Suppressor macrophage treated with lipopolysaccharide for 4 hours (primary cell): ENCODE results near the gene ATXN7.
A peak's percentile ranks its signal among the peaks of the same experiment; 100 is the strongest.

ENCODE experiments used
- DNase-seq: peaks from one replicate; pipeline ENCODE4 v3.0.0-alpha.2; 2020

ATXN7 gene

GRCh38 chr3:63940389-63940757 is 76.7 kb downstream of the ATXN7 start:
- no peak for DNase-seq

GRCh38 chr3:63942528-63942927 is 78.9 kb downstream of the ATXN7 start:
- DNase-seq, result no peak

- DNase-seq, result no peak
These were observed 80.0 kb downstream of the ATXN7 start for GRCh38 chr3:63943678-63944077.

GRCh38 chr3:63945558-63946096 is 82.0 kb downstream of the ATXN7 start:
- DNase-seq, result no peak

GRCh38 chr3:63946753-63947152 is 83.1 kb downstream of the ATXN7 start:
- DNase-seq, result no peak

DNA sequence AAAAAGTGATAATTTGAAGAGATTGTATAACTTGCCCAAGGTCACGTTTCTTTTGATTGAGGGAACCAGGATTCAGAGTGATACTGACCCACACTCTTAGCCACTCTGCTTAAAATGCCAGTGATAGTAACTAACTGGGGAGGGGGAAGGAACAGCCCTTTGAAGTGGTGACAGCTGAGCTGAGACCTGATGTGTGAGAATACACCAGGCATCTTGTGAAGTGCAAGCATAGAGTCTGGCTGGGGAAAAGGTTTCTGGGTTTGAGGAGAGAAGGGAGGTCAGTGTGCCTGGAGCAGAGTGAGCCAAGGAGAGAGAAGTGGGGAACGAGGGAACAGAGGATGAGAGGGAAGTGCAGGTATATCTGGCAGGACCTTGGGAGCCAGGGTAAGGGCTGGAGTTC is 83.9 kb downstream of the ATXN7 start:
- no peak for DNase-seq

DNA sequence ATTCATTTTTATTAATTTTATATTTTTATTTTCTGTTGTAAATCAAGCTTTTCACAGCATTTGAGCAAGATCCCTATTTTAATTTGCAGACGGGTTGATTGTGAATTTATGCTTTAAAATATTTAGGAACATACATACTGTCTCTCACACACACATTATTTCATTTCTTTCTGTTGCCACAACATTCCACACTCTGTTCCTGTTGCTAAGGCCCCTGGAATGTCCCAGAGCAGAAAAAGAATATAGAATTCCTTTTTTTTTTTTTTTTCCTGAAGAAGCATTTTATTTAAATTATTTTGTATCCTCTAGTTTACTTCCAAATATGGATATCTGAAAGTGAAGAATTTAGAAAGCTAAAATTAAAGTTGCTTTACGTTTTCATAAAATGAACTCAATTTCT is 85.3 kb downstream of the ATXN7 start:
- no peak for DNase-seq

- peak; percentile 25 for DNase-seq
These were observed 87.0 kb downstream of the ATXN7 start for GRCh38 chr3:63950698-63951097.

GRCh38 chr3:63951492-63952247 is 88.0 kb downstream of the ATXN7 start:
- DNase-seq, result no peak

GRCh38 chr3:63952248-63952594 is 88.6 kb downstream of the ATXN7 start:
- no peak for DNase-seq

GRCh38 chr3:63954182-63954581 is 90.5 kb downstream of the ATXN7 start:
- DNase-seq, result no peak

DNA sequence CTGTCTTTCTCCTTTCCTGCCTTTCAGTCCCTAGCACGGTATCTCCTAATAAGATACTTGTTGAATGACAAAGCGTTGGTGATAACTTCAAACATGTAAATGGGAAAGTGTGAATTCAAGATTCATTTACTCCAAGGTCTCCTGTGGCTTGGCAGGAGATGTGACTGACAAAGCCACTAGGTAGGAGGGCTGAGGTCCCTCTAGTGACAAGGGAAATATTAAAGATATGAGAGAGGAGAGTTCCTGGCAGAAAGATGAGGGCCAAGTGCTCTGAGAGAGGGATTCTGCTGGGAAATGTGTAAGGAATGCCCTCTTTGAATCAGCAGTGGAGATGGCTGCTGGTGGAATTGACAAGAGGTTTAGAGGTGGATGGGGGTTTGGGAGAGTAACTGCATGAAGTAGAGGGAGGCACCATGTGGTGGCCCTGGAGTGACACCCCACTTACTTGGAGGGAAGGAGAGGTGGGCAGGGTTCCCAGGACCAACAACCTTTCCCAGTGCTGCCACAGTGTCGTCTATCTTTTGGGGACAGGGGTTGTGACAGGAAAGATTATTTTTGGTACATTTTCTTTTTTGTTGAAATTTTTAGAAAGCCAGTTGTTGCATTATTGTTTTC is 91.5 kb downstream of the ATXN7 start:
- no peak for DNase-seq

GRCh38 chr3:63955830-63956545 is 92.3 kb downstream of the ATXN7 start:
- DNase-seq, result no peak

- DNase-seq, result no peak
These were observed 95.5 kb downstream of the ATXN7 start for GRCh38 chr3:63959146-63959545.

GRCh38 chr3:63960048-63960711 is 96.5 kb downstream of the ATXN7 start:
- peak; percentile 56 for DNase-seq

DNA sequence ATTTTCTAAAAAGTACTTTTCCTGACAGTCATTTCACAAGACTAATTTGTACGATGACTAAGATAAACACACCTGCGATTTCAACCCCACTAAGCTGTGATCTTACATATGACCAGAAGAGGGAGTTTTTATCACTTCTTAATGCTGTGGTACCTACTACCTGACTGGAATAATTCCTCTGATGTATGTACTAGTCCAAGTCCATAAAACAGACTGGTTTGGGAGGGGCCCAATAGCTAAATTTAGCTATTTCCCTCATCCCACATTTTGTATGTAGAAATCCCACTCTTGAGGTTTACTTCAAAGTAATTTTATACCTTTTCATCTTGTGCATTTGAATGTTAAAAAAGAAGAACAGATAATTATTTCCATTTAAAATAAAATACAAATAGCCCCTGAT is 98.2 kb downstream of the ATXN7 start:
- no peak for DNase-seq

GRCh38 chr3:63963496-63963895 is 99.8 kb downstream of the ATXN7 start:
- no peak for DNase-seq

GRCh38 chr3:63964681-63965485 is 101.2 kb downstream of the ATXN7 start:
- peak; percentile 55 for DNase-seq

GRCh38 chr3:63966007-63966406 is 102.3 kb downstream of the ATXN7 start:
- no peak for DNase-seq

DNA sequence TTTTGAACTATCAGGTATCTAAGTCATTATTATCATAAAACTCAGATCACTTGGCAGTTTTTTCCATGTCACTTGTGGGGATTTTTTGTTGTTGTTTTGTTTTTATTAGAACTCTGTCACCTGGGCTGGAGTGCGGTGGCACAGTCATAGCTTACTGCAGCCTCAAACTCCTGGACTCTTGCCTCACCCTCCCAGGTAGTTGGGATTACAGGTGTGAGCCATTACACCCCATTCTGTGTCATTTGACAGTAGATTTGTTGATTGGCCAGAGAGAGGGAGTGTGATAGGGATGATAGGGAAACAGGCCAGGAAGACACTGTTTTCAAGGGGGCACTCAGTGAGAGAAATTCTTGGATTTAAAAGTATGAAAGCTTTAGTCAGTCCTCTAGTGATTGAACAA is 103.2 kb downstream of the ATXN7 start:
- DNase-seq, result no peak

DNA sequence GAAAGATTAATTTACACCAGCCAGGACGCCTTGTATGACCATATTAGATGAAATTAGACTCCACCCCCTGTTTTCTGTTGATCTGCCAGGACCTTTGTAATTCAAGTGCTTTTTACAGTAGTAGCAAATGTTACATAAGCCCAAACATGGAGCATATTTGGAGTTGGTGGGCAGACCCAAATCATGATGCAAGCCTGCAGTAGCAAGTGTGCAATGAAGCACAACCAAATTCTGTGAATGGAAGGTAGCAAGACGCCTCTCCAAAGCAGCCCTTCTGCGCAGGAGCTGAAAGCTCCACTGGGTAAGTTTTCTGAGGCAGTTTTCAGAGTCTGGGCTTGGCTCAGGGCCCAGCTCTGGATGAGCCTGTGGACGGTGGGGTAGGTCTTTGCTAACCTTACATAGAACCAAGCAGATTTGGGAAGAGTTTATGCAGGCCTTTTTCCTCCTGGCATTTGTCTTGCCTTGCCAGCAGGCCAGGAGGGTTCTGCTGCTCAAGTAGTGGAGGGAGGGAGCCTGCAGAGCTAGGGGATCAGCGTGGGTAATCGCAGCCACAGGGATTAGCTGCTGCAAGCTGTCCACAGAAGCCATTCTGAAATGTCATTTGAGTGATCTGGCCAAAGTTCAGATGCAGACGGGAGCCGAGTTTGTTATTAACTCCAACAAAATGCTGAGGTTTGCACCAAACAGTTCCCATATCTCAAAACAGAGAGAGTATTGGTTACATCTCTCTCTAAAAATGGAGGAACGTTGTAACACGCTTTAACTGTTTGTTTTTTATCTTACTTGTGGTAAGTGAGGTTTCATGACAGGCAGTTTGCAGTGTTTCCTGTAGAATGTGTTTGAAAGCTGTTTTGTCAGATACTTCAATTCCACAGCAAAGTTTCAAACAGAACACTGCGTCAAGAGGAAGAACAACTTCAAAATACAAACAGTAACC is 104.3 kb downstream of the ATXN7 start:
- DNase-seq, result no peak
